ENCODE results near the gene PTPRN. TPM values are rescaled to one million over a fixed set of nuclear protein-coding genes. Genes with fewer than 3 reads are reported as not detected.

Gene PTPRN
- total and polyA plus RNA-seq, 9 of the 15 experiments (the other 6 are each of a cell fraction or from before 2014, with no cell fraction given) = 0.15 to 2.4 (median 0.43) TPM; not detected in 1

GRCh38 chr2:219273937-219274336 lies 35.3 kb downstream of the PTPRN start:
- peak overlapping the region in 1 of 2 experiments; percentile 68; a peak in 1 of 4 replicates for H3K9ac ChIP-seq (ENCODE audit: insufficient read depth in 1 of 2, low read depth in 2 of 2, low read length in 2 of 2)
- H3K9me3 ChIP-seq (replicated peaks; ENCODE audit: control insufficient read depth, insufficient read depth, low read depth, low read length) = no peaks in the 10 kb centered on the region
- H2AFZ ChIP-seq (ENCODE audit: low read depth, low read length) = no peak overlapping the region
- no peak overlapping the region for H3K27ac ChIP-seq (ENCODE audit: extremely low read depth, low read depth, low read length)
- no TSS peak for BruUV-seq (replicated peaks)
- H3K4me3 ChIP-seq = no peak overlapping the region
- no peaks in the 10 kb centered on the region for H4K20me1 ChIP-seq (replicated peaks; ENCODE audit: control insufficient read depth, insufficient read depth, low read length)
- no peak overlapping the region for H3K4me2 ChIP-seq (ENCODE audit: insufficient read depth, low read length)
- CTCF ChIA-PET (ENCODE audit: low intra/inter-chr PET ratio) = no interaction called here
- in situ Hi-C loops (cut with MboI) (no loop called here), intact Hi-C loops (cut with micrococcal nuclease) (no loop called here)
- ATAC-seq = no peak
- peaks cover 17 to 20% of the 10 kb centered on the region in 2 experiments for H3K4me1 ChIP-seq (replicated peaks in 1 of 2; ENCODE audit: control insufficient read depth in 2 of 2, insufficient read depth in 2 of 2, low read length in 2 of 2)
- H3K36me3 ChIP-seq (ENCODE audit: control insufficient read depth, insufficient read depth, low read length) = no peaks in the 10 kb centered on the region
- FAIRE-seq = no peak
- no peaks in the 10 kb centered on the region for H3K79me2 ChIP-seq (ENCODE audit: control insufficient read depth, insufficient read depth, low read length)
- H3K27me3 ChIP-seq (ENCODE audit: control insufficient read depth in 2 of 2, insufficient read depth in 2 of 2, low read length in 2 of 2) = no peaks in the 10 kb centered on the region
- no peak for DNase-seq (ENCODE audit: extremely low read depth in 1 of 4, low spot score in 3 of 4)
- POLR2A ChIA-PET = interaction anchor here (0.7 to 1.1 kb wide), 5 partner anchors 13 to 26 kb away, joined by 3 to 7 read pairs (median 4); partner anchors contain the start of genes TUBA4A and TUBA4B
- no peaks in the 10 kb centered on the region for H3K9me1 ChIP-seq (ENCODE audit: control insufficient read depth, insufficient read depth, low read length)
- 58% methylated on average over 3 of the region's 3 CpGs for WGBS (ENCODE audit: insufficient coverage, low coverage, missing lambda C conversion rate)
- TF ChIP-seq, protein P1, sequence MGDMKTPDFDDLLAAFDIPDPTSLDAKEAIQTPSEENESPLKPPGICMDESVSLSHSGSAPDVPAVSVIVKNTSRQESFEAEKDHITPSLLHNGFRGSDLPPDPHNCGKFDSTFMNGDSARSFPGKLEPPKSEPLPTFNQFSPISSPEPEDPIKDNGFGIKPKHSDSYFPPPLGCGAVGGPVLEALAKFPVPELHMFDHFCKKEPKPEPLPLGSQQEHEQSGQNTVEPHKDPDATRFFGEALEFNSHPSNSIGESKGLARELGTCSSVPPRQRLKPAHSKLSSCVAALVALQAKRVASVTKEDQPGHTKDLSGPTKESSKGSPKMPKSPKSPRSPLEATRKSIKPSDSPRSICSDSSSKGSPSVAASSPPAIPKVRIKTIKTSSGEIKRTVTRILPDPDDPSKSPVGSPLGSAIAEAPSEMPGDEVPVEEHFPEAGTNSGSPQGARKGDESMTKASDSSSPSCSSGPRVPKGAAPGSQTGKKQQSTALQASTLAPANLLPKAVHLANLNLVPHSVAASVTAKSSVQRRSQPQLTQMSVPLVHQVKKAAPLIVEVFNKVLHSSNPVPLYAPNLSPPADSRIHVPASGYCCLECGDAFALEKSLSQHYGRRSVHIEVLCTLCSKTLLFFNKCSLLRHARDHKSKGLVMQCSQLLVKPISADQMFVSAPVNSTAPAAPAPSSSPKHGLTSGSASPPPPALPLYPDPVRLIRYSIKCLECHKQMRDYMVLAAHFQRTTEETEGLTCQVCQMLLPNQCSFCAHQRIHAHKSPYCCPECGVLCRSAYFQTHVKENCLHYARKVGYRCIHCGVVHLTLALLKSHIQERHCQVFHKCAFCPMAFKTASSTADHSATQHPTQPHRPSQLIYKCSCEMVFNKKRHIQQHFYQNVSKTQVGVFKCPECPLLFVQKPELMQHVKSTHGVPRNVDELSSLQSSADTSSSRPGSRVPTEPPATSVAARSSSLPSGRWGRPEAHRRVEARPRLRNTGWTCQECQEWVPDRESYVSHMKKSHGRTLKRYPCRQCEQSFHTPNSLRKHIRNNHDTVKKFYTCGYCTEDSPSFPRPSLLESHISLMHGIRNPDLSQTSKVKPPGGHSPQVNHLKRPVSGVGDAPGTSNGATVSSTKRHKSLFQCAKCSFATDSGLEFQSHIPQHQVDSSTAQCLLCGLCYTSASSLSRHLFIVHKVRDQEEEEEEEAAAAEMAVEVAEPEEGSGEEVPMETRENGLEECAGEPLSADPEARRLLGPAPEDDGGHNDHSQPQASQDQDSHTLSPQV (IDR thresholded peaks at IDR 0.05) = no peak
- no peak for TF ChIP-seq SMAD3 (CRISPR knock-in tag; conservative IDR thresholded peaks at IDR 0.05)
- no peak for TF ChIP-seq ZNF57 (CRISPR knock-in tag; IDR thresholded peaks at IDR 0.05)
- TF ChIP-seq, protein P2, sequence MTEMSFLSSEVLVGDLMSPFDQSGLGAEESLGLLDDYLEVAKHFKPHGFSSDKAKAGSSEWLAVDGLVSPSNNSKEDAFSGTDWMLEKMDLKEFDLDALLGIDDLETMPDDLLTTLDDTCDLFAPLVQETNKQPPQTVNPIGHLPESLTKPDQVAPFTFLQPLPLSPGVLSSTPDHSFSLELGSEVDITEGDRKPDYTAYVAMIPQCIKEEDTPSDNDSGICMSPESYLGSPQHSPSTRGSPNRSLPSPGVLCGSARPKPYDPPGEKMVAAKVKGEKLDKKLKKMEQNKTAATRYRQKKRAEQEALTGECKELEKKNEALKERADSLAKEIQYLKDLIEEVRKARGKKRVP (CRISPR knock-in tag; IDR thresholded peaks at IDR 0.05) = no peak
- TF ChIP-seq POLR2G (IDR thresholded peaks at IDR 0.05; ENCODE audit: low read depth, low read length) = no peak
- no peak for TF ChIP-seq FOXO4 (CRISPR knock-in tag; IDR thresholded peaks at IDR 0.05)
- no peak for TF ChIP-seq PRDM10 (IDR thresholded peaks at IDR 0.05; ENCODE audit: partially characterized antibody)
- no peak for TF ChIP-seq PTTG1 (tag; IDR thresholded peaks at IDR 0.05; ENCODE audit: low read depth)
- TF ChIP-seq MTA2 (IDR thresholded peaks at IDR 0.05; ENCODE audit: low read depth) = no peak
- TF ChIP-seq SMARCE1 (IDR thresholded peaks at IDR 0.05) = no peak
- TF ChIP-seq TAF1 (IDR thresholded peaks at IDR 0.05; ENCODE audit: control insufficient read depth, extremely low read depth, insufficient read depth, low read length, severe bottlenecking) = no peak
- no peak for TF ChIP-seq SAFB (IDR thresholded peaks at IDR 0.05; ENCODE audit: borderline replicate concordance, low read depth, low read length)
- no peak for TF ChIP-seq NFRKB (IDR thresholded peaks at IDR 0.05; ENCODE audit: low read depth)
